OCI-LY7 (cell line): ENCODE measurements around the gene UCK1. TPM values are rescaled to one million over a fixed set of nuclear protein-coding genes. Genes with fewer than 3 reads are reported as not detected.
A peak's percentile ranks its signal among the peaks of the same experiment; 100 is the strongest.

Experiments used
- BruUV-seq: library from RNA; stranded (reverse); fragments of 400-500 nt; replicated peaks from 2 replicates; lab custom pipeline; 2021; lab: Mats Ljungman, UMichigan
- CTCF ChIA-PET: fragments of 300-600 bp; sonication (Branson Sonifier 250); formaldehyde crosslinking; loops from one replicate; lab custom pipeline; 2022; ENCODE audit warnings: antibody characterized with exemption; ENCODE audit not compliant: unreplicated experiment; lab: Charles Lee
- POLR2A ChIA-PET: fragments of 300-600 bp; sonication (Branson Sonifier 250); formaldehyde crosslinking; loops from one replicate; lab custom pipeline; 2022; ENCODE audit warnings: antibody characterized with exemption; lab: Charles Lee
- DNase-seq: peaks from one replicate; pipeline ENCODE4 v3.0.0-alpha.2; 2015; ENCODE audit warnings: low spot score
- H2AFZ ChIP-seq: fragments of 200-600 bp; sonication (generic), shearing (Covaris generic); 2 replicates; pipeline ENCODE4 v1.6.1; 2014; ENCODE audit warnings: mild to moderate bottlenecking, antibody characterized with exemption, low read length, moderate library complexity
- H3K27ac ChIP-seq: fragments of 200-600 bp; sonication (generic); 2 replicates; pipeline ENCODE4 v1.5.1; 2014; ENCODE audit warnings: mixed run types, low read depth, mild to moderate bottlenecking, moderate library complexity, low read length, inconsistent platforms; ENCODE audit not compliant: poor library complexity, severe bottlenecking
- H3K36me3 ChIP-seq: fragments of 200-600 bp; sonication (generic); 2 replicates; pipeline ENCODE4 v1.6.1; 2014; ENCODE audit warnings: mild to moderate bottlenecking, antibody characterized with exemption, low read length, moderate library complexity, mixed read lengths; ENCODE audit not compliant: insufficient read depth
- H3K4me1 ChIP-seq: fragments of 200-600 bp; sonication (generic); 2 replicates; pipeline ENCODE4 v1.5.1; 2014; ENCODE audit warnings: mild to moderate bottlenecking, low read length; ENCODE audit not compliant: insufficient read depth, poor library complexity, severe bottlenecking
- H3K4me2 ChIP-seq: fragments of 200-600 bp; sonication (generic); 2 replicates; pipeline ENCODE4 v1.6.1; 2014; ENCODE audit warnings: mild to moderate bottlenecking, low read length
- H3K4me3 ChIP-seq: fragments of 200-600 bp; sonication (generic); 2 replicates; pipeline ENCODE4 v1.5.1; 2014; ENCODE audit warnings: mild to moderate bottlenecking, low read depth, low read length; ENCODE audit not compliant: poor library complexity, severe bottlenecking
- H3K79me2 ChIP-seq: fragments of 200-600 bp; sonication (generic); 2 replicates; pipeline ENCODE4 v1.6.1; 2016; ENCODE audit warnings: low read depth, mild to moderate bottlenecking, low read length, moderate library complexity, mixed read lengths; ENCODE audit not compliant: insufficient read depth
- H3K9me2 ChIP-seq: fragments of 200-600 bp; sonication (generic); 2 replicates; pipeline ENCODE4 v1.6.1; 2016; ENCODE audit warnings: mild to moderate bottlenecking, low read length, mixed read lengths; ENCODE audit not compliant: insufficient read depth
- H3K9me3 ChIP-seq: fragments of 200-600 bp; sonication (generic); 2 replicates; pipeline ENCODE4 v1.6.1; 2014; ENCODE audit warnings: mild to moderate bottlenecking, mixed run types, low read length, mixed read lengths
- H4K20me1 ChIP-seq: fragments of 200-600 bp; sonication (generic); 2 replicates; pipeline ENCODE4 v1.6.1; 2014; ENCODE audit warnings: mild to moderate bottlenecking, antibody characterized with exemption, low read length, moderate library complexity, mixed read lengths; ENCODE audit not compliant: insufficient read depth
- EZH2phosphoT487 ChIP-seq: fragments of 200-600 bp; sonication (generic); IDR thresholded peaks from 2 replicates; pipeline ENCODE4 v1.6.1; 2018; ENCODE audit warnings: low read depth, borderline replicate concordance, mild to moderate bottlenecking, mixed run types, antibody characterized with exemption, low read length, moderate library complexity, mixed read lengths
- intact Hi-C: fragments of 100-400 bp; cut with micrococcal nuclease; formaldehyde crosslinking; loops from one replicate; pipeline ENCODE4 v1.10.0; 2022; ENCODE audit not compliant: unreplicated experiment
- total RNA-seq, 2 experiments: library from RNA; depleted of rRNA in 1 of 2; stranded (reverse); fragments of >200 nt in 1 of 2; shearing (Covaris generic) in 1 of 2; gene quantifications; 2 replicates each; pipeline ENCODE4 v1.2.3, GENCODE V29; 2014 to 2022
- TF ChIP-seq, protein P1 (sequence below): fragments of 200-600 bp; sonication (generic); conservative IDR thresholded peaks from 2 replicates; pipeline ENCODE4 v1.5.1; 2014; ENCODE audit warnings: mild to moderate bottlenecking, antibody characterized with exemption, low read length, moderate library complexity, mixed read lengths

The UCK1 gene
- total RNA-seq, 2 experiments from 2014 or later: 25.9 to 29.0 TPM

DNA sequence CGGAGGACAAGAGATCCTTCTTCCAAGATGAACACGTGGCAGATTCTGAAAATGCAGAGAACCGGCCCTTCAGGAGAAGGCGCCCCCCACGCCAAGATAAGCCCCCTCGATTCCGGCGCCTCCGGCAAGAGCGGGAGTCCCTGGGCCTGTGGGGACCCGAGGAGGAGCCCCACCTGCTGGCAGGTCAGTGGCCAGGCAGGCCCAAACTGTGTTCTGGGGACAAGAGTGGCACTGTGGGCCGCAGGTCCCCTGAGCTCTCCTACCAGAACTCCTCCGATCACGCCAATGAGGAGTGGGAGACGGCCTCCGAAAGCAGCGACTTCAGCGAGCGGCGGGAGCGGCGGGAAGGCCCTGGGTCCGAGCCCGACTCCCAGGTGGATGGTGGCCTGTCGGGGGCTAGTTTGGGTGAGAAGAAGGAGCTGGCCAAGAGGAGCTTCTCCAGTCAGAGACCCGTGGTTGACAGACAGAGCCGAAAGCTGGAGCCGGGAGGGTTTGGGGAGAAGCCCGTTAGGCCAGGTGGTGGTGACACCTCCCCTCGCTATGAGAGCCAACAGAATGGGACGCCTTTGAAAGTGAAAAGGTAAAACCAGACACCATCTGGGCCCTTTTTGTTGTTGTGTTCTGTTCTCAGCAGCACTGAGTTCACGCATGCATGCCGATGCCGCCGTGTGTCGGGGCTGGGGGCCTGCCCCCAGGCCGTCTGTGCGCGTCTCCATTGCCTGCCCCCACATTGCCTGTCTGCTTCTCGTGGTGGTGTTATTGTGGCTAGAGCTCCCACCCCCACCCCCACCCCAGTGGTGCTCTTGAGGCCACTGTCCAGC lies 54.9 kb downstream of the UCK1 start:
- Histone ChIP-seq H3K4me2 (no peak overlapping the region), H3K4me3 (no peak overlapping the region), H3K36me3 (peaks cover 95% of the 10 kb centered on the region), H3K79me2 (no peaks in the 10 kb centered on the region; the same call in 1 of the 2 replicates), H3K4me1 (no peaks in the 10 kb centered on the region), H3K9me3 (no peaks in the 10 kb centered on the region), H2AFZ (no peak overlapping the region), H3K9me2 (no peaks in the 10 kb centered on the region), H4K20me1 (no peaks in the 10 kb centered on the region), H3K27ac (no peak overlapping the region)
- POLR2A ChIA-PET: no interaction called here
- DNase-seq: no peak
- no TSS peak for BruUV-seq
- intact Hi-C loops: no loop called here
- CTCF ChIA-PET: no interaction called here
- TF ChIP-seq EZH2phosphoT487: no peak
- TF ChIP-seq, protein P1, sequence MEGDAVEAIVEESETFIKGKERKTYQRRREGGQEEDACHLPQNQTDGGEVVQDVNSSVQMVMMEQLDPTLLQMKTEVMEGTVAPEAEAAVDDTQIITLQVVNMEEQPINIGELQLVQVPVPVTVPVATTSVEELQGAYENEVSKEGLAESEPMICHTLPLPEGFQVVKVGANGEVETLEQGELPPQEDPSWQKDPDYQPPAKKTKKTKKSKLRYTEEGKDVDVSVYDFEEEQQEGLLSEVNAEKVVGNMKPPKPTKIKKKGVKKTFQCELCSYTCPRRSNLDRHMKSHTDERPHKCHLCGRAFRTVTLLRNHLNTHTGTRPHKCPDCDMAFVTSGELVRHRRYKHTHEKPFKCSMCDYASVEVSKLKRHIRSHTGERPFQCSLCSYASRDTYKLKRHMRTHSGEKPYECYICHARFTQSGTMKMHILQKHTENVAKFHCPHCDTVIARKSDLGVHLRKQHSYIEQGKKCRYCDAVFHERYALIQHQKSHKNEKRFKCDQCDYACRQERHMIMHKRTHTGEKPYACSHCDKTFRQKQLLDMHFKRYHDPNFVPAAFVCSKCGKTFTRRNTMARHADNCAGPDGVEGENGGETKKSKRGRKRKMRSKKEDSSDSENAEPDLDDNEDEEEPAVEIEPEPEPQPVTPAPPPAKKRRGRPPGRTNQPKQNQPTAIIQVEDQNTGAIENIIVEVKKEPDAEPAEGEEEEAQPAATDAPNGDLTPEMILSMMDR: peak; percentile 59

DNA sequence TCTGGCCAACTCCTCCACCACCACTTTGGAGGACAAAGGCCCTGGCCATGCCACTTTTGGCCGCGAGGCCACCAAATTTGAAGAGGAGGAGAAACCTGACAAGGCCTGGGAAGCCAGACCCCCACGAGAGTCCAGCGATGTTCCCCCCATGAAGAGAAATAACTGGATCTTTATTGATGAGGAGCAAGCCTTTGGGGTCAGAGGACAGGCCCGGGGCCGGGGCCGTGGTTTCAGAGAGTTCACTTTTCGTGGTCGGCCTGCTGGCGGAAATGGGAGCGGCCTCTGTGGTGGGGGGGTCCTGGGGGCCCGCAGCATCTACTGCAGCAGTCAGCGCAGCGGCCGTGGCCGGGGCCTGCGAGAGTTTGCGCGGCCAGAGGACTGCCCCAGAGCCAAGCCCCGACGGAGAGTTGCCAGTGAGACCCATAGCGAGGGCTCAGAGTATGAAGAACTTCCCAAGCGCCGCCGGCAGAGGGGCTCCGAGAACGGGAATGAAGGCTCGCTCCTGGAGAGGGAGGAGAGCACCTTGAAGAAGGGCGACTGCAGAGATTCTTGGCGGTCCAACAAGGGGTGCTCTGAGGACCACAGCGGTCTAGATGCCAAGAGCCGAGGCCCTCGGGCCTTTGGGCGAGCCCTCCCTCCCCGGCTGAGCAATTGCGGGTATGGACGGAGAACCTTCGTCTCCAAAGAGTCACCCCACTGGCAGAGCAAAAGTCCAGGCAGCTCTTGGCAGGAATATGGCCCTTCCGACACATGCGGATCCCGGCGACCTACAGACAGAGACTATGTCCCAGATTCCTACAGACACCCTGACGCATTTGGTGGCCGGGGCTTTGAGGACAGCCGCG lies 55.7 kb downstream of the UCK1 start:
- Histone ChIP-seq H3K4me2 (no peak overlapping the region), H3K27ac (no peak overlapping the region), H3K9me2 (no peaks in the 10 kb centered on the region), H4K20me1 (no peaks in the 10 kb centered on the region), H3K79me2 (no peaks in the 10 kb centered on the region; the same call in 1 of the 2 replicates), H3K4me3 (no peak overlapping the region), H3K4me1 (no peaks in the 10 kb centered on the region), H2AFZ (no peak overlapping the region), H3K36me3 (peaks cover 98% of the 10 kb centered on the region), H3K9me3 (no peaks in the 10 kb centered on the region)
- POLR2A ChIA-PET: no interaction called here
- CTCF ChIA-PET: no interaction called here
- intact Hi-C loops: no loop called here
- TF ChIP-seq EZH2phosphoT487: no peak
- TF ChIP-seq, protein P1: no peak
- DNase-seq: no peak
- BruUV-seq: no TSS peak
